Activated naive CD8-positive, alpha-beta T cell treated with anti-CD3 and anti-CD28 coated beads, Interleukin-2, amount 50 U/mL, for 24 hours (primary cell): ENCODE data around the gene TTC23L.
"Not testable (repeated sequence)": the region's sequence is repeated elsewhere in the genome, so short reads cannot be mapped to it uniquely, and the experiment has no call there.

Experiments used
- ATAC-seq: fragments of 150-1000 bp; cut with Tn5 transposase; one replicate; pipeline ENCODE4 v1.10.0; 2021
- DNase-seq: peaks from one replicate; pipeline ENCODE4 v3.0.0; 2021
- H3K27ac Mint-ChIP-seq: one replicate; pipeline ENCODE4 v1.8.0; 2021; ENCODE audit warnings: mild to moderate bottlenecking, mixed read lengths
- H3K27me3 Mint-ChIP-seq: one replicate; pipeline ENCODE4 v1.8.0; 2021; ENCODE audit warnings: mixed read lengths
- H3K36me3 Mint-ChIP-seq: one replicate; pipeline ENCODE4 v1.8.0; 2021; ENCODE audit warnings: low read depth, mixed read lengths
- H3K4me1 Mint-ChIP-seq: one replicate; pipeline ENCODE4 v1.8.0; 2021; ENCODE audit warnings: mixed read lengths
- H3K4me3 Mint-ChIP-seq: one replicate; pipeline ENCODE4 v1.8.0; 2021; ENCODE audit warnings: mild to moderate bottlenecking, moderate library complexity, mixed read lengths
- H3K9me3 Mint-ChIP-seq: one replicate; pipeline ENCODE4 v1.8.0; 2021; ENCODE audit warnings: mixed read lengths

The TTC23L gene

GRCh38 chr5:34914671-34915138, 75.7 kb downstream of the TTC23L start:
- Mint-ChIP-seq H3K4me3 (no peak overlapping the region), H3K4me1 (peaks cover 35% of the 10 kb centered on the region), H3K27ac (no peak overlapping the region), H3K9me3 (no peaks in the 10 kb centered on the region), H3K36me3 (peaks cover 47% of the 10 kb centered on the region), H3K27me3 (no peaks in the 10 kb centered on the region)
- DNase-seq = peak; percentile 14
- ATAC-seq = no peak

- Mint-ChIP-seq H3K4me1 (peaks cover 38% of the 10 kb centered on the region), H3K27ac (no peak within 1 kb of the TSS), H3K4me3 (no peak within 1 kb of the TSS), H3K9me3 (no peaks in the 10 kb centered on the region), H3K27me3 (no peaks in the 10 kb centered on the region), H3K36me3 (peaks cover 47% of the 10 kb centered on the region)
- peak; percentile 99 for ATAC-seq
- peak; percentile 92 for DNase-seq
Measured at GRCh38 chr5:34915139-34915855, 76.3 kb downstream of the TTC23L start, which contains the start of the genes BRIX1 and RAD1. Gene BRIX1 (plus strand): TSS chr5:34915711. CDS start chr5:34915739, 28 bp downstream. Gene RAD1 (minus strand): TSS chr5:34915504. CDS start chr5:34914892, 612 bp downstream.

- no peaks in the 10 kb centered on the region for H3K9me3 Mint-ChIP-seq
- no peak overlapping the region for H3K4me3 Mint-ChIP-seq
- DNase-seq (no peak), ATAC-seq (no peak)
- H3K27ac Mint-ChIP-seq = no peak overlapping the region
- H3K36me3 Mint-ChIP-seq = peaks cover 48% of the 10 kb centered on the region
- peaks cover 40% of the 10 kb centered on the region for H3K4me1 Mint-ChIP-seq
- no peaks in the 10 kb centered on the region for H3K27me3 Mint-ChIP-seq
Measured at GRCh38 chr5:34915856-34916192, 76.9 kb downstream of the TTC23L start.

GRCh38 chr5:34916518-34916917, 77.6 kb downstream of the TTC23L start:
- H3K4me1 Mint-ChIP-seq = peaks cover 45% of the 10 kb centered on the region
- no peaks in the 10 kb centered on the region for H3K9me3 Mint-ChIP-seq

GRCh38 chr5:34918025-34918424, 79.1 kb downstream of the TTC23L start:
- no peak for ATAC-seq
- peak overlapping the region; percentile 12 for H3K27ac Mint-ChIP-seq
- H3K9me3 Mint-ChIP-seq = no peaks in the 10 kb centered on the region
- H3K27me3 Mint-ChIP-seq = no peaks in the 10 kb centered on the region
- H3K4me1 Mint-ChIP-seq = peaks cover 50% of the 10 kb centered on the region
- peaks cover 51% of the 10 kb centered on the region for H3K36me3 Mint-ChIP-seq
- no peak overlapping the region for H3K4me3 Mint-ChIP-seq
- no peak for DNase-seq

More at GRCh38 chr5:34916518-34916917, 77.6 kb downstream of the TTC23L start:
- no peak for DNase-seq
- H3K36me3 Mint-ChIP-seq = peaks cover 48% of the 10 kb centered on the region
- H3K4me3 Mint-ChIP-seq = no peak overlapping the region
- no peak for ATAC-seq
- H3K27ac Mint-ChIP-seq = no peak overlapping the region
- no peaks in the 10 kb centered on the region for H3K27me3 Mint-ChIP-seq

GRCh38 chr5:34919077-34919476, 80.1 kb downstream of the TTC23L start:
- no peaks in the 10 kb centered on the region for H3K27me3 Mint-ChIP-seq
- H3K4me3 Mint-ChIP-seq = no peak overlapping the region
- no peaks in the 10 kb centered on the region for H3K9me3 Mint-ChIP-seq
- ATAC-seq (no peak), DNase-seq (no peak)
- H3K27ac Mint-ChIP-seq = peak overlapping the region; percentile 69
- peaks cover 52% of the 10 kb centered on the region for H3K36me3 Mint-ChIP-seq
- H3K4me1 Mint-ChIP-seq = peaks cover 51% of the 10 kb centered on the region

- H3K4me1 Mint-ChIP-seq = peaks cover 53% of the 10 kb centered on the region
- peaks cover 65% of the 10 kb centered on the region for H3K36me3 Mint-ChIP-seq
- H3K27ac Mint-ChIP-seq = peak overlapping the region; percentile 88
- not testable (repeated sequence) for DNase-seq, ATAC-seq, H3K27me3 Mint-ChIP-seq, H3K9me3 Mint-ChIP-seq
- H3K4me3 Mint-ChIP-seq = peak overlapping the region; percentile 56
Measured at GRCh38 chr5:34923256-34923655, 84.3 kb downstream of the TTC23L start.

- H3K27ac Mint-ChIP-seq = peak overlapping the region; percentile 88
- peaks cover 61% of the 10 kb centered on the region for H3K36me3 Mint-ChIP-seq
- ATAC-seq = peak; percentile 96
Measured at GRCh38 chr5:34923694-34924461, 84.9 kb downstream of the TTC23L start.

GRCh38 chr5:34924462-34924765, 85.5 kb downstream of the TTC23L start:
- peaks cover 57% of the 10 kb centered on the region for H3K4me1 Mint-ChIP-seq
- no peak overlapping the region for H3K4me3 Mint-ChIP-seq
- peaks cover 64% of the 10 kb centered on the region for H3K36me3 Mint-ChIP-seq
- H3K27me3 Mint-ChIP-seq = no peaks in the 10 kb centered on the region
- DNase-seq (no peak), ATAC-seq (no peak)
- H3K27ac Mint-ChIP-seq = peak overlapping the region; percentile 88
- H3K9me3 Mint-ChIP-seq = no peaks in the 10 kb centered on the region

More at GRCh38 chr5:34923694-34924461, 84.9 kb downstream of the TTC23L start:
- peak overlapping the region; percentile 56 for H3K4me3 Mint-ChIP-seq
- no peak for DNase-seq
- no peaks in the 10 kb centered on the region for H3K9me3 Mint-ChIP-seq
- no peaks in the 10 kb centered on the region for H3K27me3 Mint-ChIP-seq
- peaks cover 54% of the 10 kb centered on the region for H3K4me1 Mint-ChIP-seq

- Mint-ChIP-seq H3K27ac (peak overlapping the region; percentile 59), H3K4me1 (peaks cover 58% of the 10 kb centered on the region), H3K9me3 (no peaks in the 10 kb centered on the region), H3K27me3 (no peaks in the 10 kb centered on the region), H3K4me3 (no peak overlapping the region), H3K36me3 (peaks cover 52% of the 10 kb centered on the region)
- no peak for ATAC-seq
- no peak for DNase-seq
Measured at GRCh38 chr5:34926318-34926888, 87.4 kb downstream of the TTC23L start.

- Mint-ChIP-seq H3K4me3 (no peak overlapping the region), H3K4me1 (peaks cover 60% of the 10 kb centered on the region), H3K27me3 (no peaks in the 10 kb centered on the region), H3K36me3 (peaks cover 44% of the 10 kb centered on the region), H3K9me3 (no peaks in the 10 kb centered on the region), H3K27ac (no peak overlapping the region)
- DNase-seq = no peak
- ATAC-seq = no peak
Measured at GRCh38 chr5:34927785-34928184, 88.8 kb downstream of the TTC23L start.

- H3K27ac Mint-ChIP-seq = no peak overlapping the region
- H3K36me3 Mint-ChIP-seq = peaks cover 41% of the 10 kb centered on the region
- no peaks in the 10 kb centered on the region for H3K9me3 Mint-ChIP-seq
- H3K4me3 Mint-ChIP-seq = peak overlapping the region; percentile 83
- ATAC-seq (no peak), DNase-seq (no peak)
- H3K4me1 Mint-ChIP-seq = peaks cover 56% of the 10 kb centered on the region
- H3K27me3 Mint-ChIP-seq = no peaks in the 10 kb centered on the region
Measured at GRCh38 chr5:34928267-34928666, 89.3 kb downstream of the TTC23L start.

GRCh38 chr5:34929134-34929719, 90.3 kb downstream of the TTC23L start, which contains the start of gene DNAJC21:
Gene DNAJC21 (plus strand): TSS chr5:34929559. CDS start chr5:34929820, 261 bp downstream.
- no peaks in the 10 kb centered on the region for H3K27me3 Mint-ChIP-seq
- H3K4me1 Mint-ChIP-seq = peaks cover 52% of the 10 kb centered on the region
- H3K9me3 Mint-ChIP-seq = no peaks in the 10 kb centered on the region
- H3K4me3 Mint-ChIP-seq = peak within 1 kb of the TSS; percentile 95
- peaks cover 38% of the 10 kb centered on the region for H3K36me3 Mint-ChIP-seq
- H3K27ac Mint-ChIP-seq = peak within 1 kb of the TSS; percentile 94
- ATAC-seq (peak; percentile 88), DNase-seq (peak; percentile 99)

GRCh38 chr5:34929720-34930461, 90.9 kb downstream of the TTC23L start:
- Mint-ChIP-seq H3K27me3 (no peaks in the 10 kb centered on the region), H3K27ac (peak overlapping the region; percentile 94), H3K4me1 (peaks cover 46% of the 10 kb centered on the region), H3K9me3 (no peaks in the 10 kb centered on the region), H3K4me3 (peak overlapping the region; percentile 95), H3K36me3 (peaks cover 36% of the 10 kb centered on the region)
- peak; percentile 81 for DNase-seq
- ATAC-seq = peak; percentile 82
